Glomerular visceral epithelial cell (primary cell): ENCODE data around the gene SYNDIG1.

Experiments
- DNase-seq: peaks from one replicate; pipeline ENCODE4 v3.0.0-alpha.2; 2016; ENCODE audit errors: extremely low spot score

SYNDIG1 gene

GRCh38 chr20:24528583-24529368, 59.3 kb downstream of the SYNDIG1 start:
- DNase-seq, result no peak

- no peak for DNase-seq
Measured at GRCh38 chr20:24529369-24529719, 59.9 kb downstream of the SYNDIG1 start.

- DNase-seq, result no peak
Measured at GRCh38 chr20:24530131-24530680, 60.8 kb downstream of the SYNDIG1 start.

GRCh38 chr20:24531202-24531601, 61.8 kb downstream of the SYNDIG1 start:
- no peak for DNase-seq

- DNase-seq, result no peak
Measured at GRCh38 chr20:24531631-24532419, 62.4 kb downstream of the SYNDIG1 start.

- no peak for DNase-seq
Measured at GRCh38 chr20:24533449-24533848, 64.0 kb downstream of the SYNDIG1 start.

GRCh38 chr20:24534282-24534681, 64.9 kb downstream of the SYNDIG1 start:
- no peak for DNase-seq

- no peak for DNase-seq
Measured at GRCh38 chr20:24535941-24536730, 66.7 kb downstream of the SYNDIG1 start.

- no peak for DNase-seq
Measured at GRCh38 chr20:24537210-24537609, 67.8 kb downstream of the SYNDIG1 start.

GRCh38 chr20:24542721-24543120, 73.3 kb downstream of the SYNDIG1 start:
- DNase-seq, result no peak

GRCh38 chr20:24543168-24543567, 73.7 kb downstream of the SYNDIG1 start:
- DNase-seq, result no peak

- no peak for DNase-seq
Measured at GRCh38 chr20:24543741-24544140, 74.3 kb downstream of the SYNDIG1 start.

GRCh38 chr20:24544371-24544770, 74.9 kb downstream of the SYNDIG1 start:
- DNase-seq, result no peak

GRCh38 chr20:24545168-24545567, 75.7 kb downstream of the SYNDIG1 start:
- DNase-seq, result no peak

GRCh38 chr20:24546232-24546892, 76.9 kb downstream of the SYNDIG1 start:
- DNase-seq, result no peak

GRCh38 chr20:24547967-24548366, 78.5 kb downstream of the SYNDIG1 start:
- DNase-seq, result no peak

- no peak for DNase-seq
Measured at GRCh38 chr20:24559114-24559732, 89.8 kb downstream of the SYNDIG1 start.

- no peak for DNase-seq
Measured at GRCh38 chr20:24560571-24561491, 91.4 kb downstream of the SYNDIG1 start.

GRCh38 chr20:24565835-24566351, 96.5 kb downstream of the SYNDIG1 start:
- DNase-seq, result no peak

GRCh38 chr20:24566656-24567055, 97.2 kb downstream of the SYNDIG1 start:
- no peak for DNase-seq
